ENCODE measurements around the gene HEPN1. TPM values are rescaled to one million over a fixed set of nuclear protein-coding genes. Genes with fewer than 3 reads are reported as not detected.
A peak's percentile ranks its signal among the peaks of the same experiment; 100 is the strongest.

Gene HEPN1
- total and polyA plus RNA-seq, 2 donors (not counting 3 experiments of a cell fraction or from before 2014, with no cell fraction given) = not detected

DNA sequence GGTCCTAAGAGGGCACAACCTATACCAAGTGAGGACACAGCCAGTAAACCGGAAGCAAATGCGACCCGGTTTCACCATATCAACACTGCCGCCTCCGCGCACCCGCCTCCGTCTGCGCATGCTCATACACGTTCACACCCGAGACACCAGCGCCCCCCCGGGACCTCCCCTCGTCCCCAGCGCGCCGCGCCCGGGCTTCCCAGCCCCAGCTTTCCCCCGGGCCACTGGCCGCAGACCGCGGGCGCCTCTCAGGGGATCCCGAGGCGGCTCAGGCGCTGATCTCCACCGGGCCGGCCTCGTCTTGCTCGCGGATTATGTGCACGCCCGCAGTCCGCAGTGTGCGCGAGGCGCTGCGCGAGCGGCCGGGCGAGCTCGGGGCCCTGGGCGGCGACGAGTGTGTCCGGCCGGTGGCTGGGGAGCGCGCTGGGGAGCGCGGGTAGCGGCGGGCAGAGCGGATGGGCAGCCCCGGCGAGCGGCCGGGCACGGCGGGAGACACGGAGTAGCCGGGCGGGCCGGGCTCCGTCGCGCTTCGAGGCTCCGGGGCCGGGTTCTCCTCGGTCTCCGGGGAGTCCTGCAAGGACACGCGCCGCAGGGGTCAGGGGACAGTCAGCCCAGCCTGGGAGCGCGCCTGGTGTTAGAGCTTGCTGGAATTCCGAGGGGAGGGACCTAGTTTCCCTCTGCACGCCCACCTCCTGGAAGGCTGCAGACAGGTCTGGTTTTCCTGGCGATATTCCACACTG is 2.0 kb downstream of the HEPN1 start:
- ChIA-PET POLR2A (interaction anchor here (0.9 to 1.5 kb wide), 3 partner anchors 24 to 41 kb away, joined by 3 to 6 read pairs (median 4); no protein-coding TSS in a partner anchor), CTCF (interaction anchor here (0.6 to 3.3 kb wide), 14 partner anchors 9 to 425 kb away, joined by 3 to 38 read pairs (median 4); partner anchors contain the start of genes CCDC15 and ROBO4)
- H3K79me2 ChIP-seq (ENCODE audit: control insufficient read depth, insufficient read depth, low read length) = no peaks in the 10 kb centered on the region
- H3K9ac ChIP-seq (replicated peaks; ENCODE audit: extremely low read depth, insufficient read depth, low read length) = peak overlapping the region; percentile 57
- dilution Hi-C loops (cut with MboI; ENCODE audit: extremely low pct_ligation_motif_present, low sequenced_read_pairs) (no loop called here), intact Hi-C loops (cut with micrococcal nuclease) (loop anchor here (1.0 to 2.0 kb wide), 3 partner anchors 22 to 45 kb away; partner anchors contain the start of gene CCDC15)
- H3K9me1 ChIP-seq (replicated peaks; ENCODE audit: control insufficient read depth, extremely low read depth, insufficient read depth, low read length) = no peaks in the 10 kb centered on the region
- DNase-seq (ENCODE audit: low read depth, low spot score) = peak; percentile 82
- no peaks in the 10 kb centered on the region for H3K36me3 ChIP-seq (ENCODE audit: control insufficient read depth in 2 of 2, extremely low read depth in 1 of 2, insufficient read depth in 2 of 2, low read length in 2 of 2)
- peak overlapping the region; percentile 86 for H2AFZ ChIP-seq (ENCODE audit: low read depth, low read length)
- H3K4me1 ChIP-seq (ENCODE audit: control insufficient read depth, extremely low read depth, insufficient read depth, low read length) = peaks cover 9% of the 10 kb centered on the region
- H3K9me3 ChIP-seq (replicated peaks; ENCODE audit: control insufficient read depth, insufficient read depth, low read length) = no peaks in the 10 kb centered on the region
- BruUV-seq (replicated peaks) = no TSS peak
- FAIRE-seq = peak; percentile 82
- no peaks in the 10 kb centered on the region for H3K27me3 ChIP-seq (ENCODE audit: control insufficient read depth in 2 of 2, insufficient read depth in 2 of 2, low read length in 2 of 2)
- H3K4me3 ChIP-seq (replicated peaks in 1 of 3; ENCODE audit: insufficient read depth in 1 of 3, low read depth in 1 of 3, low read length in 3 of 3) = peak overlapping the region in 2 of 3 experiments; percentile 31 to 39
- H3K27ac ChIP-seq (ENCODE audit: insufficient read depth, low read depth, low read length) = peak overlapping the region; percentile 22
- no peaks in the 10 kb centered on the region for H4K20me1 ChIP-seq (replicated peaks; ENCODE audit: control insufficient read depth, extremely low read depth, insufficient read depth, low read length)
- peak overlapping the region; percentile 54 for H3K4me2 ChIP-seq (ENCODE audit: insufficient read depth, low read length)
- peak; percentile 62 for TF ChIP-seq POLR2A (IDR thresholded peaks at IDR 0.05; ENCODE audit: low read depth, low read length)
- no peak for TF ChIP-seq GATA2 (IDR thresholded peaks at IDR 0.05; ENCODE audit: insufficient read depth, insufficient read length, low read depth, low read length)
- no peak for TF ChIP-seq EZH2 (IDR thresholded peaks at IDR 0.05; ENCODE audit: borderline replicate concordance, low read depth, low read length, severe bottlenecking)

DNA sequence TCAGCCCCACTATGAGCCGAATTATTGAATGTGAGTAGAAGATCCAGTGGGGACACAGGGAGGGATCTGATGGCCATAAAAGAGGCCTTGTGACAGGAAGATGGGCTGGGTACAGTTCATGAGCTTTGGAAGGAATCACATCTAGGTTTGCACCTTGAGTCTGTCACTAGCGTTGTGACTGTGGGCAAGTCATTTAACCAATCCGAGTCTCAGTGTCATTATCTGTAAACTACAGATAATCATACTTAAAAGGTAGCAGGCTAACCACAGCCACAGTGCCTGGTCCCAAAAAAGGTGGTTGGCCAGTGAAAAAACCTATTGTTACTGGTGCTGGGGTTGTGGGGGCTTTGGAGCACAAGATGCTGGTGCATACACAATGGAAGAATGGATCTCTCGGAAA is 3.8 kb downstream of the HEPN1 start:
- no peaks in the 10 kb centered on the region for H3K79me2 ChIP-seq (ENCODE audit: control insufficient read depth, insufficient read depth, low read length)
- no peak overlapping the region for H3K9ac ChIP-seq (replicated peaks; ENCODE audit: extremely low read depth, insufficient read depth, low read length)
- BruUV-seq (replicated peaks) = no TSS peak
- H3K4me2 ChIP-seq (ENCODE audit: insufficient read depth, low read length) = no peak overlapping the region
- POLR2A ChIA-PET = no interaction called here
- no peak overlapping the region for H3K4me3 ChIP-seq (replicated peaks in 1 of 3; ENCODE audit: insufficient read depth in 1 of 3, low read depth in 1 of 3, low read length in 3 of 3)
- CTCF ChIA-PET = interaction anchor here (1.2 kb wide), 1 partner anchor 21 kb away, joined by 3 read pairs; no protein-coding TSS in a partner anchor
- intact Hi-C loops (cut with micrococcal nuclease) = no loop called here
- no peaks in the 10 kb centered on the region for H3K36me3 ChIP-seq (ENCODE audit: control insufficient read depth in 2 of 2, extremely low read depth in 1 of 2, insufficient read depth in 2 of 2, low read length in 2 of 2)
- no peak overlapping the region for H3K27ac ChIP-seq (ENCODE audit: insufficient read depth, low read depth, low read length)
- no peaks in the 10 kb centered on the region for H3K27me3 ChIP-seq (ENCODE audit: control insufficient read depth in 2 of 2, insufficient read depth in 2 of 2, low read length in 2 of 2)
- no peak overlapping the region for H2AFZ ChIP-seq (ENCODE audit: low read depth, low read length)
- H4K20me1 ChIP-seq (replicated peaks; ENCODE audit: control insufficient read depth, extremely low read depth, insufficient read depth, low read length) = no peaks in the 10 kb centered on the region
- dilution Hi-C loops (cut with MboI; ENCODE audit: extremely low pct_ligation_motif_present, low sequenced_read_pairs) = no loop called here
- H3K9me3 ChIP-seq (replicated peaks; ENCODE audit: control insufficient read depth, insufficient read depth, low read length) = no peaks in the 10 kb centered on the region
- FAIRE-seq (no peak), DNase-seq (ENCODE audit: low read depth, low spot score) (no peak)
- TF ChIP-seq FOS (IDR thresholded peaks at IDR 0.05; ENCODE audit: borderline replicate concordance, insufficient read depth, low read length) = no peak
- TF ChIP-seq JUN (IDR thresholded peaks at IDR 0.05; ENCODE audit: borderline replicate concordance, insufficient read depth, insufficient read length, low read depth) = no peak
- TF ChIP-seq POLR2AphosphoS5 (IDR thresholded peaks at IDR 0.05; ENCODE audit: insufficient read depth, low read depth, low read length) = no peak
- no peak for TF ChIP-seq GATA2 (IDR thresholded peaks at IDR 0.05; ENCODE audit: insufficient read depth, insufficient read length, low read depth, low read length)
- peaks cover 5% of the 10 kb centered on the region for H3K4me1 ChIP-seq (ENCODE audit: control insufficient read depth, extremely low read depth, insufficient read depth, low read length)
- no peaks in the 10 kb centered on the region for H3K9me1 ChIP-seq (replicated peaks; ENCODE audit: control insufficient read depth, extremely low read depth, insufficient read depth, low read length)

Data from endothelial cell of umbilical vein (primary cell).